NCI-H2227 (cell line): ENCODE data around the gene NDUFS8.

Source experiments
- DNase-seq: peaks from one replicate; lab custom pipeline; 2025; ENCODE audit not compliant: unreplicated experiment; lab: John Stamatoyannopoulos, UW

Gene NDUFS8

GRCh38 chr11:68002938-68003845 is 27.3 kb upstream of the NDUFS8 start:
- peak; percentile 39 for DNase-seq

GRCh38 chr11:68003846-68004550 is 26.5 kb upstream of the NDUFS8 start, which contains the start of gene UNC93B1:
Gene UNC93B1 (minus strand): TSS chr11:68004097. CDS start chr11:68004043, 54 bp downstream.
- DNase-seq, result peak; percentile 83

GRCh38 chr11:68004551-68005335 is 25.7 kb upstream of the NDUFS8 start:
- no peak for DNase-seq

- DNase-seq, result no peak
Measured at GRCh38 chr11:68006606-68007166, 23.8 kb upstream of the NDUFS8 start.

- DNase-seq, result no peak
Measured at GRCh38 chr11:68007498-68008380, 22.7 kb upstream of the NDUFS8 start.

- no peak for DNase-seq
Measured at GRCh38 chr11:68008381-68009337, 21.8 kb upstream of the NDUFS8 start.

GRCh38 chr11:68009391-68010089 is 20.9 kb upstream of the NDUFS8 start:
- no peak for DNase-seq

- no peak for DNase-seq
Measured at GRCh38 chr11:68010090-68011041, 20.1 kb upstream of the NDUFS8 start, which contains the start of gene ALDH3B1. Gene ALDH3B1 (plus strand): TSS chr11:68010327. CDS start chr11:68015298, 4,971 bp downstream.

GRCh38 chr11:68011051-68011943 is 19.2 kb upstream of the NDUFS8 start:
- no peak for DNase-seq

- no peak for DNase-seq
Measured at GRCh38 chr11:68012044-68012842, 18.2 kb upstream of the NDUFS8 start.

GRCh38 chr11:68012843-68013610 is 17.5 kb upstream of the NDUFS8 start:
- no peak for DNase-seq

GRCh38 chr11:68013611-68014156 is 16.8 kb upstream of the NDUFS8 start:
- DNase-seq, result no peak

- DNase-seq, result no peak
Measured at GRCh38 chr11:68014157-68014946, 16.1 kb upstream of the NDUFS8 start.
